ENCODE data around the gene HOXB4.

Gene HOXB4

GRCh38 chr17:48577946-48578615, at the start of gene HOXB4:
HOXB4 (minus strand) TSS chr17:48578350; CDS start chr17:48578319, 31 bp downstream.
- H3K36me3 ChIP-seq (ENCODE audit: control insufficient read depth in 1 of 2, insufficient read depth in 2 of 2, low read length in 2 of 2), result no peaks in the 10 kb centered on the region
- H3K27ac ChIP-seq (ENCODE audit: low read depth, low read length), result peak within 1 kb of the TSS; percentile 77
- H3K9me3 ChIP-seq (ENCODE audit: control insufficient read depth in 1 of 2, low read length in 2 of 2), result no peaks in the 10 kb centered on the region
- H3K9ac ChIP-seq (ENCODE audit: low read depth in 1 of 2, low read length in 2 of 2), result peak within 1 kb of the TSS; percentile 46 to 69
- H3K4me3 ChIP-seq (ENCODE audit: low read depth in 1 of 2, low read length in 2 of 2), result peak within 1 kb of the TSS; percentile 57 to 59
- peaks cover 0 to 5% of the 10 kb centered on the region in 2 donors for H3K4me1 ChIP-seq (ENCODE audit: control insufficient read depth in 1 of 2, insufficient read depth in 2 of 2, low read length in 2 of 2)
- peaks cover 58 to 87% of the 10 kb centered on the region in 2 donors for H3K27me3 ChIP-seq (ENCODE audit: control insufficient read depth in 1 of 2, insufficient read depth in 2 of 2, low read length in 2 of 2)

GRCh38 chr17:48627118-48627597, 49.0 kb upstream of the HOXB4 start:
- Histone ChIP-seq H3K9me3 (ENCODE audit: control insufficient read depth in 1 of 2, low read length in 2 of 2) (no peaks in the 10 kb centered on the region), H3K4me1 (ENCODE audit: control insufficient read depth in 1 of 2, insufficient read depth in 2 of 2, low read length in 2 of 2) (peaks cover 9 to 14% of the 10 kb centered on the region in 2 donors), H3K27ac (ENCODE audit: low read depth, low read length) (no peak overlapping the region), H3K27me3 (ENCODE audit: control insufficient read depth in 1 of 2, insufficient read depth in 2 of 2, low read length in 2 of 2) (peaks cover 96 to 99% of the 10 kb centered on the region in 2 donors), H3K4me3 (ENCODE audit: low read depth in 1 of 2, low read length in 2 of 2) (no peak overlapping the region), H3K36me3 (ENCODE audit: control insufficient read depth in 1 of 2, insufficient read depth in 2 of 2, low read length in 2 of 2) (no peaks in the 10 kb centered on the region), H3K9ac (ENCODE audit: low read depth in 1 of 2, low read length in 2 of 2) (no peak overlapping the region)

- Histone ChIP-seq H3K4me3 (ENCODE audit: low read depth in 1 of 2, low read length in 2 of 2) (peak within 1 kb of the TSS; percentile 29 to 54), H3K27ac (ENCODE audit: low read depth, low read length) (no peak within 1 kb of the TSS), H3K27me3 (ENCODE audit: control insufficient read depth in 1 of 2, insufficient read depth in 2 of 2, low read length in 2 of 2) (peaks cover 96 to 99% of the 10 kb centered on the region in 2 donors), H3K4me1 (ENCODE audit: control insufficient read depth in 1 of 2, insufficient read depth in 2 of 2, low read length in 2 of 2) (peaks cover 9 to 14% of the 10 kb centered on the region in 2 donors), H3K36me3 (ENCODE audit: control insufficient read depth in 1 of 2, insufficient read depth in 2 of 2, low read length in 2 of 2) (no peaks in the 10 kb centered on the region), H3K9me3 (ENCODE audit: control insufficient read depth in 1 of 2, low read length in 2 of 2) (no peaks in the 10 kb centered on the region), H3K9ac (ENCODE audit: low read depth in 1 of 2, low read length in 2 of 2) (no peak within 1 kb of the TSS)
These were observed 48.3 kb upstream of the HOXB4 start, which contains the start of gene HOXB9 for GRCh38 chr17:48626245-48627117. HOXB9 (minus strand) TSS chr17:48626358; CDS start chr17:48626269, 89 bp downstream.

- Histone ChIP-seq H3K27ac (ENCODE audit: low read depth, low read length) (no peak overlapping the region), H3K9ac (ENCODE audit: low read depth in 1 of 2, low read length in 2 of 2) (no peak overlapping the region), H3K9me3 (ENCODE audit: control insufficient read depth in 1 of 2, low read length in 2 of 2) (no peaks in the 10 kb centered on the region), H3K27me3 (ENCODE audit: control insufficient read depth in 1 of 2, insufficient read depth in 2 of 2, low read length in 2 of 2) (peaks cover 96 to 99% of the 10 kb centered on the region in 2 donors), H3K4me1 (ENCODE audit: control insufficient read depth in 1 of 2, insufficient read depth in 2 of 2, low read length in 2 of 2) (peaks cover 9 to 14% of the 10 kb centered on the region in 2 donors), H3K36me3 (ENCODE audit: control insufficient read depth in 1 of 2, insufficient read depth in 2 of 2, low read length in 2 of 2) (no peaks in the 10 kb centered on the region), H3K4me3 (ENCODE audit: low read depth in 1 of 2, low read length in 2 of 2) (peak overlapping the region; percentile 29 to 54)
These were observed 47.5 kb upstream of the HOXB4 start for GRCh38 chr17:48625495-48626244.

GRCh38 chr17:48624544-48625494, 46.7 kb upstream of the HOXB4 start:
- H3K9me3 ChIP-seq (ENCODE audit: control insufficient read depth in 1 of 2, low read length in 2 of 2), result no peaks in the 10 kb centered on the region
- H3K27ac ChIP-seq (ENCODE audit: low read depth, low read length), result no peak overlapping the region
- H3K27me3 ChIP-seq (ENCODE audit: control insufficient read depth in 1 of 2, insufficient read depth in 2 of 2, low read length in 2 of 2), result peaks cover 96 to 99% of the 10 kb centered on the region in 2 donors
- H3K36me3 ChIP-seq (ENCODE audit: control insufficient read depth in 1 of 2, insufficient read depth in 2 of 2, low read length in 2 of 2), result no peaks in the 10 kb centered on the region
- peak overlapping the region; percentile 29 to 54 for H3K4me3 ChIP-seq (ENCODE audit: low read depth in 1 of 2, low read length in 2 of 2)
- H3K4me1 ChIP-seq (ENCODE audit: control insufficient read depth in 1 of 2, insufficient read depth in 2 of 2, low read length in 2 of 2), result peaks cover 9 to 19% of the 10 kb centered on the region in 2 donors
- H3K9ac ChIP-seq (ENCODE audit: low read depth in 1 of 2, low read length in 2 of 2), result no peak overlapping the region

GRCh38 chr17:48624118-48624517, 46.0 kb upstream of the HOXB4 start:
- Histone ChIP-seq H3K9me3 (ENCODE audit: control insufficient read depth in 1 of 2, low read length in 2 of 2) (no peaks in the 10 kb centered on the region), H3K4me1 (ENCODE audit: control insufficient read depth in 1 of 2, insufficient read depth in 2 of 2, low read length in 2 of 2) (peaks cover 10 to 20% of the 10 kb centered on the region in 2 donors), H3K9ac (ENCODE audit: low read depth in 1 of 2, low read length in 2 of 2) (no peak overlapping the region), H3K27ac (ENCODE audit: low read depth, low read length) (no peak overlapping the region), H3K36me3 (ENCODE audit: control insufficient read depth in 1 of 2, insufficient read depth in 2 of 2, low read length in 2 of 2) (no peaks in the 10 kb centered on the region), H3K27me3 (ENCODE audit: control insufficient read depth in 1 of 2, insufficient read depth in 2 of 2, low read length in 2 of 2) (peaks cover 93 to 99% of the 10 kb centered on the region in 2 donors), H3K4me3 (ENCODE audit: low read depth in 1 of 2, low read length in 2 of 2) (no peak overlapping the region)

GRCh38 chr17:48623583-48623982, 45.4 kb upstream of the HOXB4 start:
- peaks cover 92 to 99% of the 10 kb centered on the region in 2 donors for H3K27me3 ChIP-seq (ENCODE audit: control insufficient read depth in 1 of 2, insufficient read depth in 2 of 2, low read length in 2 of 2)
- H3K36me3 ChIP-seq (ENCODE audit: control insufficient read depth in 1 of 2, insufficient read depth in 2 of 2, low read length in 2 of 2), result no peaks in the 10 kb centered on the region
- H3K27ac ChIP-seq (ENCODE audit: low read depth, low read length), result no peak overlapping the region
- H3K4me3 ChIP-seq (ENCODE audit: low read depth in 1 of 2, low read length in 2 of 2), result no peak overlapping the region
- H3K9me3 ChIP-seq (ENCODE audit: control insufficient read depth in 1 of 2, low read length in 2 of 2), result no peaks in the 10 kb centered on the region
- H3K4me1 ChIP-seq (ENCODE audit: control insufficient read depth in 1 of 2, insufficient read depth in 2 of 2, low read length in 2 of 2), result peaks cover 15 to 20% of the 10 kb centered on the region in 2 donors
- no peak overlapping the region for H3K9ac ChIP-seq (ENCODE audit: low read depth in 1 of 2, low read length in 2 of 2)

- H3K36me3 ChIP-seq (ENCODE audit: control insufficient read depth in 1 of 2, insufficient read depth in 2 of 2, low read length in 2 of 2), result no peaks in the 10 kb centered on the region
- no peak overlapping the region for H3K4me3 ChIP-seq (ENCODE audit: low read depth in 1 of 2, low read length in 2 of 2)
- peaks cover 91 to 99% of the 10 kb centered on the region in 2 donors for H3K27me3 ChIP-seq (ENCODE audit: control insufficient read depth in 1 of 2, insufficient read depth in 2 of 2, low read length in 2 of 2)
- H3K9ac ChIP-seq (ENCODE audit: low read depth in 1 of 2, low read length in 2 of 2), result no peak overlapping the region
- peaks cover 15 to 20% of the 10 kb centered on the region in 2 donors for H3K4me1 ChIP-seq (ENCODE audit: control insufficient read depth in 1 of 2, insufficient read depth in 2 of 2, low read length in 2 of 2)
- no peaks in the 10 kb centered on the region for H3K9me3 ChIP-seq (ENCODE audit: control insufficient read depth in 1 of 2, low read length in 2 of 2)
- H3K27ac ChIP-seq (ENCODE audit: low read depth, low read length), result no peak overlapping the region
These were observed 44.7 kb upstream of the HOXB4 start for GRCh38 chr17:48622857-48623256.

All from duodenal mucosa (tissue), 2 donors.